Muscle of leg (tissue), 16 donors: Measurements from ENCODE around the gene TMEM14C. TPM values are rescaled to one million over a fixed set of nuclear protein-coding genes. Genes with fewer than 3 reads are reported as not detected.

Experiments
- DNase-seq: peaks from one replicate; pipeline ENCODE4 v3.0.0; 2013
- H3K27ac ChIP-seq: one replicate; pipeline ENCODE4 v1.5.1; 2013; ENCODE audit warnings: mild to moderate bottlenecking, low read length, control low read depth
- H3K27me3 ChIP-seq: one replicate; pipeline ENCODE4 v1.6.1; 2013; ENCODE audit warnings: low read length; ENCODE audit not compliant: control insufficient read depth, insufficient read depth
- H3K36me3 ChIP-seq: one replicate; pipeline ENCODE4 v1.6.1; 2013; ENCODE audit warnings: low read length; ENCODE audit not compliant: control insufficient read depth, insufficient read depth
- H3K4me1 ChIP-seq: one replicate; pipeline ENCODE4 v1.6.1; 2013; ENCODE audit warnings: low read length; ENCODE audit not compliant: control insufficient read depth, insufficient read depth
- H3K4me3 ChIP-seq: one replicate; pipeline ENCODE4 v1.5.1; 2013; ENCODE audit warnings: low read length, control low read depth
- H3K9me3 ChIP-seq: replicated peaks from 2 replicates; pipeline ENCODE4 v1.6.1; 2013; ENCODE audit warnings: low read depth, low read length; ENCODE audit not compliant: control insufficient read depth
- WGBS: methylation state at CpG from one replicate; pipeline ENCODE4 v1.1.5; 2013; ENCODE audit warnings: missing lambda C conversion rate; ENCODE audit not compliant: insufficient coverage; 5-methylcytosine and 5-hydroxymethylcytosine counted together
- long read RNA-seq, 11 donors: transcript quantifications; one replicate each; lab custom pipeline, GENCODE V29; 2026
- polyA plus RNA-seq, 8 donors: library from polyadenylated mRNA; unstranded; fragments of 120-200 nt; gene quantifications; one replicate each; pipeline versions ENCODE4 v1.2.1 to v1.2.3, GENCODE V29; 2013; ENCODE audit warnings: inconsistent platforms in 1 of 8, low replicate concordance in 1 of 8; ENCODE audit not compliant: insufficient read length in 8 of 8, insufficient read depth in 1 of 8
- total RNA-seq: library from RNA; stranded (reverse); fragments of 120-200 nt; gene quantifications from one replicate; pipeline ENCODE4 v1.2.4, GENCODE V29; 2013

The TMEM14C gene
- 97.0 TPM for total RNA-seq
- polyA plus RNA-seq = 100 to 1,000 TPM in 7 of 8 donors, 10 to 100 TPM in 1; 98.8 to 117 (median 106) TPM
- long read RNA-seq, donor 1, transcript TMEM14C-201 (6 exons, 1,113 nt) = major isoform, 27 of 34 reads
- long read RNA-seq, donor 1, partial matches to known transcripts = 5 of 34 reads
- long read RNA-seq, donor 1, other reads (novel, unspliced or antisense) = 0 of 34 reads
- long read RNA-seq, donor 2, transcript TMEM14C-201 (6 exons, 1,113 nt) = major isoform, 5 of 5 reads
- long read RNA-seq, donor 2, partial matches to known transcripts = 0 of 5 reads
- long read RNA-seq, donor 2, other reads (novel, unspliced or antisense) = 0 of 5 reads
- long read RNA-seq, donor 3, transcript TMEM14C-201 (6 exons, 1,113 nt) = major isoform, 56 of 65 reads
- long read RNA-seq, donor 3, partial matches to known transcripts = 7 of 65 reads
- long read RNA-seq, donor 3, other reads (novel, unspliced or antisense) = 0 of 65 reads
- long read RNA-seq, donor 4, transcript TMEM14C-201 (6 exons, 1,113 nt) = major isoform, 38 of 41 reads
- long read RNA-seq, donor 4, partial matches to known transcripts = 0 of 41 reads
- long read RNA-seq, donor 4, other reads (novel, unspliced or antisense) = 0 of 41 reads
- long read RNA-seq, donor 5, transcript TMEM14C-201 (6 exons, 1,113 nt) = major isoform, 153 of 222 reads
- long read RNA-seq, donor 5, partial matches to known transcripts = 44 of 222 reads
- long read RNA-seq, donor 5, other reads (novel, unspliced or antisense) = 17 of 222 reads
- long read RNA-seq, donor 6, transcript TMEM14C-201 (6 exons, 1,113 nt) = major isoform, 140 of 169 reads
- long read RNA-seq, donor 6, partial matches to known transcripts = 15 of 169 reads
- long read RNA-seq, donor 6, other reads (novel, unspliced or antisense) = 5 of 169 reads
- long read RNA-seq, donor 7, transcript TMEM14C-201 (6 exons, 1,113 nt) = major isoform, 92 of 110 reads
- long read RNA-seq, donor 7, partial matches to known transcripts = 7 of 110 reads
- long read RNA-seq, donor 7, other reads (novel, unspliced or antisense) = 5 of 110 reads
- long read RNA-seq, donor 8, transcript TMEM14C-201 (6 exons, 1,113 nt) = major isoform, 55 of 86 reads
- long read RNA-seq, donor 8, transcript TMEM14C-205 (6 exons, 1,177 nt) = minor isoform, 5 of 86 reads
- long read RNA-seq, donor 8, partial matches to known transcripts = 25 of 86 reads
- long read RNA-seq, donor 8, other reads (novel, unspliced or antisense) = 0 of 86 reads
- long read RNA-seq, donor 9, transcript TMEM14C-201 (6 exons, 1,113 nt) = major isoform, 49 of 56 reads
- long read RNA-seq, donor 9, partial matches to known transcripts = 5 of 56 reads
- long read RNA-seq, donor 9, other reads (novel, unspliced or antisense) = 0 of 56 reads
- long read RNA-seq, donor 10, transcript TMEM14C-201 (6 exons, 1,113 nt) = major isoform, 73 of 79 reads
- long read RNA-seq, donor 10, partial matches to known transcripts = 0 of 79 reads
- long read RNA-seq, donor 10, other reads (novel, unspliced or antisense) = 0 of 79 reads
- long read RNA-seq, donor 11, transcript TMEM14C-201 (6 exons, 1,113 nt) = major isoform, 55 of 73 reads
- long read RNA-seq, donor 11, partial matches to known transcripts = 11 of 73 reads
- long read RNA-seq, donor 11, other reads (novel, unspliced or antisense) = 0 of 73 reads

- WGBS = 0% methylated on average over 28 of the region's 55 CpGs
- peaks cover 34% of the 10 kb centered on the region for H3K36me3 ChIP-seq
- peak within 1 kb of the TSS; percentile 73 for H3K4me3 ChIP-seq
- H3K27ac ChIP-seq = peak within 1 kb of the TSS; percentile 94
- peaks cover 23% of the 10 kb centered on the region for H3K4me1 ChIP-seq
- no peaks in the 10 kb centered on the region for H3K27me3 ChIP-seq
- peak; percentile 100 for DNase-seq
- no peaks in the 10 kb centered on the region for H3K9me3 ChIP-seq
These were observed at the start of gene TMEM14C for GRCh38 chr6:10722820-10723566. Gene TMEM14C (plus strand): TSS chr6:10723070. CDS start chr6:10724614, 1,544 bp downstream.

- H3K4me3 ChIP-seq = no peak overlapping the region
- H3K36me3 ChIP-seq = no peaks in the 10 kb centered on the region
- no peaks in the 10 kb centered on the region for H3K9me3 ChIP-seq
- no peaks in the 10 kb centered on the region for H3K27me3 ChIP-seq
- no peak for DNase-seq
- no peaks in the 10 kb centered on the region for H3K4me1 ChIP-seq
- WGBS = 81% methylated on average over 7 of the region's 7 CpGs
- no peak overlapping the region for H3K27ac ChIP-seq
These were observed 46.5 kb upstream of the TMEM14C start for GRCh38 chr6:10676403-10676802.

- H3K9me3 ChIP-seq = no peaks in the 10 kb centered on the region
- H3K27me3 ChIP-seq = no peaks in the 10 kb centered on the region
- no peaks in the 10 kb centered on the region for H3K4me1 ChIP-seq
- no peak overlapping the region for H3K27ac ChIP-seq
- WGBS = 82% methylated on average over 4 of the region's 4 CpGs
- H3K36me3 ChIP-seq = no peaks in the 10 kb centered on the region
- H3K4me3 ChIP-seq = no peak overlapping the region
- no peak for DNase-seq
These were observed 44.4 kb upstream of the TMEM14C start for GRCh38 chr6:10678456-10678855.

GRCh38 chr6:10681795-10682194, 41.1 kb upstream of the TMEM14C start:
- Histone ChIP-seq H3K36me3 (no peaks in the 10 kb centered on the region), H3K27me3 (no peaks in the 10 kb centered on the region), H3K27ac (no peak overlapping the region), H3K4me1 (no peaks in the 10 kb centered on the region), H3K9me3 (no peaks in the 10 kb centered on the region), H3K4me3 (no peak overlapping the region)
- no peak for DNase-seq
- 71% methylated on average over 1 of the region's 3 CpGs for WGBS

GRCh38 chr6:10682355-10682988, 40.4 kb upstream of the TMEM14C start:
- no peaks in the 10 kb centered on the region for H3K4me1 ChIP-seq
- no peak overlapping the region for H3K4me3 ChIP-seq
- no peaks in the 10 kb centered on the region for H3K27me3 ChIP-seq
- no peaks in the 10 kb centered on the region for H3K36me3 ChIP-seq
- no peak for DNase-seq
- H3K27ac ChIP-seq = no peak overlapping the region
- no peaks in the 10 kb centered on the region for H3K9me3 ChIP-seq

GRCh38 chr6:10684618-10685017, 38.3 kb upstream of the TMEM14C start:
- Histone ChIP-seq H3K36me3 (no peaks in the 10 kb centered on the region), H3K27me3 (peaks cover 2% of the 10 kb centered on the region), H3K27ac (no peak overlapping the region), H3K9me3 (no peaks in the 10 kb centered on the region), H3K4me3 (no peak overlapping the region), H3K4me1 (no peaks in the 10 kb centered on the region)
- WGBS = 20% methylated on average over 1 of the region's 5 CpGs
- no peak for DNase-seq

- Histone ChIP-seq H3K9me3 (no peaks in the 10 kb centered on the region), H3K27me3 (peaks cover 2% of the 10 kb centered on the region), H3K27ac (no peak overlapping the region), H3K4me1 (no peaks in the 10 kb centered on the region), H3K4me3 (no peak overlapping the region), H3K36me3 (no peaks in the 10 kb centered on the region)
- DNase-seq = no peak
- no CpG with 5 or more reads among the region's 3 CpGs for WGBS
These were observed 37.6 kb upstream of the TMEM14C start for GRCh38 chr6:10685092-10685915.

- 97% methylated on average over 5 of the region's 8 CpGs for WGBS
- no peak for DNase-seq
- Histone ChIP-seq H3K27me3 (peaks cover 2% of the 10 kb centered on the region), H3K27ac (no peak overlapping the region), H3K4me3 (no peak overlapping the region), H3K36me3 (no peaks in the 10 kb centered on the region), H3K4me1 (no peaks in the 10 kb centered on the region), H3K9me3 (no peaks in the 10 kb centered on the region)
These were observed 36.0 kb upstream of the TMEM14C start for GRCh38 chr6:10686901-10687300.
